K562 (cell line): ENCODE data around the gene NDUFAF3. TPM values are rescaled to one million over a fixed set of nuclear protein-coding genes. Genes with fewer than 3 reads are reported as not detected.

Source experiments
- ATF7 ChIP-seq: fragments of 450-650 bp; IDR thresholded peaks from 2 replicates; pipeline ENCODE4 v1.7.1; 2014; ENCODE audit warnings: mild to moderate bottlenecking, moderate library complexity
- CXXC5 ChIP-seq: fragments of 250-450 bp; sonication (Bioruptor Pico); IDR thresholded peaks from 2 replicates; pipeline ENCODE4 v1.8.0; 2022; ENCODE audit warnings: inconsistent platforms, mild to moderate bottlenecking, moderate library complexity
- FOXA3 ChIP-seq, 2 experiments: fragments of 450-650 bp in 1 of 2; sonication (generic) in 1 of 2; formaldehyde crosslinking; IDR thresholded peaks in 1 of 2; conservative IDR thresholded peaks in 1 of 2; 2 replicates each; pipeline versions ENCODE4 v1.4.0 to v1.8.0; 2020 to 2022; ENCODE audit warnings: mild to moderate bottlenecking in 2 of 2, missing genetic modification reagents in 1 of 2
- GATA2 ChIP-seq: sonication (generic); formaldehyde crosslinking; IDR thresholded peaks from 2 replicates; pipeline ENCODE4 v1.4.0; 2020; ENCODE audit warnings: mild to moderate bottlenecking, missing genetic modification reagents
- HCFC1 ChIP-seq: IDR thresholded peaks from 2 replicates; pipeline ENCODE4 v1.6.1; 2012; ENCODE audit warnings: low read depth, low read length, improper control_type of control experiment
- NCOR1 ChIP-seq: fragments of 450-650 bp; IDR thresholded peaks from 2 replicates; pipeline ENCODE4 v1.6.1; 2016; ENCODE audit warnings: mild to moderate bottlenecking, moderate library complexity
- PHB ChIP-seq: fragments of 250-450 bp; sonication (Bioruptor Pico); IDR thresholded peaks from 2 replicates; pipeline ENCODE4 v1.5.0; 2021
- SFPQ ChIP-seq: fragments of 200-400 bp; formaldehyde crosslinking; IDR thresholded peaks from 2 replicates; pipeline ENCODE4 v1.6.1; 2017; ENCODE audit warnings: mild to moderate bottlenecking, low read depth, low read length, moderate library complexity
- SRSF7 ChIP-seq: fragments of 200-400 bp; formaldehyde crosslinking; optimal IDR thresholded peaks from 2 replicates; pipeline ENCODE3; 2017; ENCODE audit warnings: mild to moderate bottlenecking, low read depth, low read length
- U2AF2 ChIP-seq: fragments of 200-400 bp; formaldehyde crosslinking; optimal IDR thresholded peaks from 2 replicates; pipeline ENCODE3; 2017; ENCODE audit warnings: low read depth, mild to moderate bottlenecking, low read length
- ZBED1 ChIP-seq: IDR thresholded peaks from 2 replicates; pipeline ENCODE4 v1.6.1; 2014
- ZBTB33 ChIP-seq: sonication (generic); formaldehyde crosslinking; IDR thresholded peaks from 2 replicates; pipeline ENCODE4 v1.8.1; 2023; ENCODE audit warnings: mild to moderate bottlenecking, missing genetic modification reagents
- ZFP36 ChIP-seq: fragments of 150-350 bp; IDR thresholded peaks from 2 replicates; pipeline ENCODE4 v1.6.1; 2018; ENCODE audit warnings: low read length, low read depth; ENCODE audit not compliant: partially characterized antibody
- ZNF184 ChIP-seq: sonication (generic); formaldehyde crosslinking; IDR thresholded peaks from 2 replicates; pipeline ENCODE4 v1.5.0; 2020; ENCODE audit warnings: missing genetic modification reagents
- ZNF232 ChIP-seq: sonication (generic); formaldehyde crosslinking; IDR thresholded peaks from 2 replicates; pipeline ENCODE4 v1.8.0; 2022; ENCODE audit warnings: mild to moderate bottlenecking, missing genetic modification reagents
- ZNF830 ChIP-seq: fragments of 250-450 bp; sonication (Bioruptor Pico); IDR thresholded peaks from 2 replicates; pipeline ENCODE4 v1.5.0; 2021; ENCODE audit warnings: mild to moderate bottlenecking
- polyA plus RNA-seq, 8 experiments: library from polyadenylated mRNA; depleted of rRNA in 4 of 8; stranded (reverse) in 5 of 8; unstranded in 3 of 8; fragments of >200 nt; fragmentation: Nextera tagmentation in 2 of 8; fragmentation: Illumina TruSeq in 1 of 8; extraction: Ambion mirVana in 2 of 8; extraction: Trizol in 1 of 8; gene quantifications; 2 replicates each; pipeline versions ENCODE4 v1.2.1 to v1.2.3, GENCODE V29; 2011 to 2014; ENCODE audit warnings: inconsistent platforms in 1 of 8, missing spikeins in 1 of 8
- total RNA-seq, 7 experiments: library from RNA; depleted of rRNA in 6 of 7; stranded (reverse); fragments of >200 nt in 6 of 7; fragmentation: Illumina TruSeq in 2 of 7; extraction: Trizol in 2 of 7; gene quantifications; 2 replicates each; pipeline versions ENCODE4 v1.2.1 to v1.2.3, GENCODE V29; 2011 to 2021; ENCODE audit warnings: low replicate concordance in 1 of 7
- TF ChIP-seq, protein P1 (sequence below): sonication (generic); formaldehyde crosslinking; IDR thresholded peaks from 2 replicates; pipeline ENCODE4 v1.8.1; 2023; ENCODE audit warnings: mild to moderate bottlenecking, missing genetic modification reagents, moderate library complexity
- TF ChIP-seq, protein P2 (sequence below), 2 experiments: IDR thresholded peaks; 2 replicates each; pipeline ENCODE4 v1.6.1; 2012; ENCODE audit warnings: improper control_type of control experiment in 2 of 2, low read depth in 2 of 2, low read length in 2 of 2, borderline replicate concordance in 1 of 2
- TF ChIP-seq, protein P3 (sequence below): fragments of 250-450 bp; sonication (Bioruptor Pico); IDR thresholded peaks from 2 replicates; pipeline ENCODE4 v1.5.1; 2021; ENCODE audit warnings: mild to moderate bottlenecking

The NDUFAF3 gene
- total and polyA plus RNA-seq, 9 of the 15 experiments (the other 6 are each of a cell fraction or from before 2014, with no cell fraction given) = 17.0 to 127 (median 36.3) TPM

DNA sequence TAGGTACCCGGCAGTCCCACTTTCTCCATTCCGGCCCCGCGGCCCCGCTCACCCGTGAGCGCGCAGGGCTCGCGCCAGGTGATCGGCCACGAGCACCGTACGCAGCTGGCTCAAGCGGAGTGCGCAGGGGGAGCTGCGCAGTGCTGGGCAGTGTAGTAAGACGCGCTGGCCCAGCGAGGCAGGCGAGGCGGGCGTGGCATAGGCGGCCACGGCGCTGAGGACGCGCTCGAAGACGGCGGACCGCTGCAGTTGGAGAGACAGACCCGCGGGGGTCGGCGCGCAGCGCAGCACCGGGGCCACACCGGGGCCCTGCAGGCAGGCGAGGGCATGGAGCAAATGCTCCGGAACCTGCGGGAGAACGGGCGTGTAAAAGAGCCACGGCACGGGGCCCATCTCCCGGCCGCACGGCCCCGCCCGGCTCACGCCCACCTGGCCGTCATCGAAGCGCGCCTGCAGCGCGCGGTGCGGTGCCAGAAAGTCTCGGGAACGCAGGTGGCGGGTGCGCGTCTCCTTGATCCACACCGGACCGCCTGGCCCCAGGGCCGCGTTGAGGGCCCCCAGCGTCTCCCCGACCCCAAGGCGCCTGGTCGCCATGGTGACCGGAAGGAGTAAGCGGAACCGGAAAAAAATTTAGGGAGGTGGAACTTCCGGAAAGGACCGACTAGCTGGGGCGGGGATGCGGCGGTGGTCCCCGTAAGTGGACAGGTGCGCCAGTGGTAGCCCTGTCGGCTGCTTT is 3.8 kb upstream of the NDUFAF3 start, which contains the start of gene DALRD3 (continued):
- TF ChIP-seq PHB (CRISPR knock-in tag) = no peak
- 0 out of 2 replicates have a peak, but pooled peaks have one; percentile 22 for TF ChIP-seq ZBED1
- TF ChIP-seq NCOR1 = no peak
- TF ChIP-seq, protein P1, sequence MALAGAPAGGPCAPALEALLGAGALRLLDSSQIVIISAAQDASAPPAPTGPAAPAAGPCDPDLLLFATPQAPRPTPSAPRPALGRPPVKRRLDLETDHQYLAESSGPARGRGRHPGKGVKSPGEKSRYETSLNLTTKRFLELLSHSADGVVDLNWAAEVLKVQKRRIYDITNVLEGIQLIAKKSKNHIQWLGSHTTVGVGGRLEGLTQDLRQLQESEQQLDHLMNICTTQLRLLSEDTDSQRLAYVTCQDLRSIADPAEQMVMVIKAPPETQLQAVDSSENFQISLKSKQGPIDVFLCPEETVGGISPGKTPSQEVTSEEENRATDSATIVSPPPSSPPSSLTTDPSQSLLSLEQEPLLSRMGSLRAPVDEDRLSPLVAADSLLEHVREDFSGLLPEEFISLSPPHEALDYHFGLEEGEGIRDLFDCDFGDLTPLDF (CRISPR knock-in tag) = no peak
- TF ChIP-seq, protein P2, sequence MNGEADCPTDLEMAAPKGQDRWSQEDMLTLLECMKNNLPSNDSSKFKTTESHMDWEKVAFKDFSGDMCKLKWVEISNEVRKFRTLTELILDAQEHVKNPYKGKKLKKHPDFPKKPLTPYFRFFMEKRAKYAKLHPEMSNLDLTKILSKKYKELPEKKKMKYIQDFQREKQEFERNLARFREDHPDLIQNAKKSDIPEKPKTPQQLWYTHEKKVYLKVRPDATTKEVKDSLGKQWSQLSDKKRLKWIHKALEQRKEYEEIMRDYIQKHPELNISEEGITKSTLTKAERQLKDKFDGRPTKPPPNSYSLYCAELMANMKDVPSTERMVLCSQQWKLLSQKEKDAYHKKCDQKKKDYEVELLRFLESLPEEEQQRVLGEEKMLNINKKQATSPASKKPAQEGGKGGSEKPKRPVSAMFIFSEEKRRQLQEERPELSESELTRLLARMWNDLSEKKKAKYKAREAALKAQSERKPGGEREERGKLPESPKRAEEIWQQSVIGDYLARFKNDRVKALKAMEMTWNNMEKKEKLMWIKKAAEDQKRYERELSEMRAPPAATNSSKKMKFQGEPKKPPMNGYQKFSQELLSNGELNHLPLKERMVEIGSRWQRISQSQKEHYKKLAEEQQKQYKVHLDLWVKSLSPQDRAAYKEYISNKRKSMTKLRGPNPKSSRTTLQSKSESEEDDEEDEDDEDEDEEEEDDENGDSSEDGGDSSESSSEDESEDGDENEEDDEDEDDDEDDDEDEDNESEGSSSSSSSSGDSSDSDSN (IDR thresholded peaks at IDR 0.05; ENCODE audit: borderline replicate concordance in 1 of 2, low read depth in 2 of 2, low read length in 2 of 2) = no peak; a peak in 1 of 4 replicates
- TF ChIP-seq ZNF184 (CRISPR knock-in tag) = no peak
- no peak for TF ChIP-seq ZBTB33 (CRISPR knock-in tag)
- no peak for TF ChIP-seq SRSF7
- peak; percentile 59 for TF ChIP-seq HCFC1
- TF ChIP-seq U2AF2 = no peak
- TF ChIP-seq GATA2 (CRISPR knock-in tag) = no peak
- no peak for TF ChIP-seq ZNF232
- TF ChIP-seq, protein P3, sequence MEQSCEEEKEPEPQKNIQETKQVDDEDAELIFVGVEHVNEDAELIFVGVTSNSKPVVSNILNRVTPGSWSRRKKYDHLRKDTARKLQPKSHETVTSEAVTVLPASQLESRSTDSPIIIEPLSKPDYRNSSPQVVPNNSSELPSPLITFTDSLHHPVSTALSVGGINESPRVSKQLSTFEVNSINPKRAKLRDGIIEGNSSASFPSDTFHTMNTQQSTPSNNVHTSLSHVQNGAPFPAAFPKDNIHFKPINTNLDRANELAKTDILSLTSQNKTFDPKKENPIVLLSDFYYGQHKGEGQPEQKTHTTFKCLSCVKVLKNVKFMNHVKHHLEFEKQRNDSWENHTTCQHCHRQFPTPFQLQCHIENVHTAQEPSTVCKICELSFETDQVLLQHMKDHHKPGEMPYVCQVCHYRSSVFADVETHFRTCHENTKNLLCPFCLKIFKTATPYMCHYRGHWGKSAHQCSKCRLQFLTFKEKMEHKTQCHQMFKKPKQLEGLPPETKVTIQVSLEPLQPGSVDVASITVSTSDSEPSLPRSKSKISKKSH = peak; percentile 67; the same call in 1 of the 2 replicates
- no peak for TF ChIP-seq FOXA3 (CRISPR knock-in tag; conservative IDR thresholded peaks at IDR 0.05 in 1 of 2, IDR thresholded peaks at IDR 0.05 in 1 of 2)
- peak; percentile 74 for TF ChIP-seq ZNF830
- no peak for TF ChIP-seq ZFP36
- TF ChIP-seq CXXC5 = peak; percentile 83
- TF ChIP-seq SFPQ = no peak
- TF ChIP-seq ATF7 = 0 out of 2 replicates have a peak, but pooled peaks have one; percentile 33
